H9 (cell line): ENCODE measurements around the gene NSF. TPM values are rescaled to one million over a fixed set of nuclear protein-coding genes. Genes with fewer than 3 reads are reported as not detected.

Experiments
- DNase-seq: peaks from one replicate; pipeline ENCODE4 v3.0.0-alpha.2; 2017
- H2AFZ ChIP-seq: one replicate; pipeline ENCODE4 v1.6.1; 2013; ENCODE audit warnings: mild to moderate bottlenecking, low read length, control low read depth, moderate library complexity
- H2AK5ac ChIP-seq: 2 replicates; pipeline ENCODE4 v1.6.1; 2013; ENCODE audit warnings: low read length, control low read depth, mixed read lengths; ENCODE audit not compliant: insufficient read length
- H2BK120ac ChIP-seq: one replicate; pipeline ENCODE4 v1.6.1; 2013; ENCODE audit warnings: low read depth, mild to moderate bottlenecking, low read length, control low read depth, inconsistent platforms; ENCODE audit not compliant: poor library complexity, severe bottlenecking
- H2BK12ac ChIP-seq: 2 replicates; pipeline ENCODE4 v1.6.1; 2013; ENCODE audit warnings: low read length, control low read depth, mixed read lengths, low read depth; ENCODE audit not compliant: insufficient read length
- H2BK15ac ChIP-seq: 2 replicates; pipeline ENCODE4 v1.6.1; 2013; ENCODE audit warnings: low read depth, low read length, control low read depth
- H2BK20ac ChIP-seq: one replicate; pipeline ENCODE4 v1.6.1; 2013; ENCODE audit warnings: low read depth, mild to moderate bottlenecking, low read length, control low read depth, inconsistent platforms; ENCODE audit not compliant: poor library complexity, severe bottlenecking
- H2BK5ac ChIP-seq: 2 replicates; pipeline ENCODE4 v1.6.1; 2013; ENCODE audit warnings: low read length, control low read depth, mixed read lengths; ENCODE audit not compliant: insufficient read length
- H3K14ac ChIP-seq: 2 replicates; pipeline ENCODE4 v1.6.1; 2013; ENCODE audit warnings: low read length, control low read depth; ENCODE audit not compliant: insufficient read depth
- H3K18ac ChIP-seq: 2 replicates; pipeline ENCODE4 v1.6.1; 2013; ENCODE audit warnings: low read depth, mild to moderate bottlenecking, mixed read lengths, low read length, control low read depth; ENCODE audit not compliant: insufficient read length
- H3K23ac ChIP-seq: 2 replicates; pipeline ENCODE4 v1.6.1; 2013; ENCODE audit warnings: low read length, control low read depth, mixed read lengths, low read depth; ENCODE audit not compliant: insufficient read length
- H3K23me2 ChIP-seq: 2 replicates; pipeline ENCODE4 v1.6.1; 2013; ENCODE audit warnings: low read depth, mild to moderate bottlenecking, mixed read lengths, low read length, control low read depth; ENCODE audit not compliant: insufficient read length, poor library complexity, severe bottlenecking
- H3K27ac ChIP-seq: 2 replicates; pipeline ENCODE4 v1.5.1; 2013; ENCODE audit warnings: low read length, control low read depth, mixed read lengths, low read depth; ENCODE audit not compliant: insufficient read length
- H3K27me3 ChIP-seq: 2 replicates; pipeline ENCODE4 v1.6.1; 2013; ENCODE audit warnings: low read length, control low read depth, inconsistent platforms; ENCODE audit not compliant: insufficient read depth
- H3K4ac ChIP-seq: 2 replicates; pipeline ENCODE4 v1.6.1; 2013; ENCODE audit warnings: low read depth, mild to moderate bottlenecking, control low read depth, inconsistent platforms, low read length, moderate library complexity
- H3K4me1 ChIP-seq: 2 replicates; pipeline ENCODE4 v1.6.1; 2013; ENCODE audit warnings: low read length, control low read depth, inconsistent platforms; ENCODE audit not compliant: insufficient read depth
- H3K4me2 ChIP-seq: 2 replicates; pipeline ENCODE4 v1.6.1; 2013; ENCODE audit warnings: low read length, control low read depth, mixed read lengths; ENCODE audit not compliant: insufficient read length, insufficient read depth
- H3K56ac ChIP-seq: 2 replicates; pipeline ENCODE4 v1.6.1; 2013; ENCODE audit warnings: low read depth, mild to moderate bottlenecking, mixed read lengths, low read length, control low read depth; ENCODE audit not compliant: insufficient read length
- H3K79me1 ChIP-seq: 2 replicates; pipeline ENCODE4 v1.6.1; 2013; ENCODE audit warnings: low read depth, mild to moderate bottlenecking, moderate library complexity, low read length, control low read depth, inconsistent platforms; ENCODE audit not compliant: insufficient read depth, poor library complexity, severe bottlenecking
- H3K79me2 ChIP-seq: 2 replicates; pipeline ENCODE4 v1.6.1; 2013; ENCODE audit warnings: low read length, control low read depth, inconsistent platforms; ENCODE audit not compliant: insufficient read depth
- H3K9ac ChIP-seq: 2 replicates; pipeline ENCODE4 v1.6.1; 2013; ENCODE audit warnings: low read length, control low read depth, mixed read lengths; ENCODE audit not compliant: insufficient read length; ENCODE audit errors: extremely low read depth
- H3K9me3 ChIP-seq: one replicate; pipeline ENCODE4 v1.6.1; 2013; ENCODE audit warnings: low read depth, low read length, inconsistent platforms; ENCODE audit not compliant: control insufficient read depth
- H3T11ph ChIP-seq: one replicate; pipeline ENCODE4 v1.6.1; 2013; ENCODE audit warnings: mild to moderate bottlenecking, low read length, control low read depth, inconsistent platforms
- H4K20me1 ChIP-seq: one replicate; pipeline ENCODE4 v1.6.1; 2013; ENCODE audit not compliant: control insufficient read depth, insufficient read length, insufficient read depth
- H4K5ac ChIP-seq: 2 replicates; pipeline ENCODE4 v1.6.1; 2013; ENCODE audit warnings: low read depth, mild to moderate bottlenecking, mixed read lengths, low read length, control low read depth; ENCODE audit not compliant: insufficient read length
- H4K8ac ChIP-seq: replicated peaks from 2 replicates; pipeline ENCODE4 v1.6.1; 2013; ENCODE audit warnings: low read length, control low read depth, mixed read lengths, low read depth; ENCODE audit not compliant: insufficient read length
- H4K91ac ChIP-seq: 2 replicates; pipeline ENCODE4 v1.6.1; 2013; ENCODE audit warnings: low read depth, mild to moderate bottlenecking, moderate library complexity, mixed read lengths, low read length, control low read depth; ENCODE audit not compliant: insufficient read length
- H3K27ac Mint-ChIP-seq, 3 experiments: 2 replicates in 2 of 3; 3 replicates in 1 of 3; pipeline ENCODE4 v1.8.0; 2020 to 2021; ENCODE audit warnings: mixed read lengths in 3 of 3, mild to moderate bottlenecking in 1 of 3, moderate library complexity in 1 of 3
- H3K27me3 Mint-ChIP-seq: 2 replicates; pipeline ENCODE4 v1.8.0; 2021; ENCODE audit warnings: low read depth, mild to moderate bottlenecking, moderate library complexity, mixed read lengths
- H3K36me3 Mint-ChIP-seq, 3 experiments: 2 replicates in 2 of 3; 3 replicates in 1 of 3; pipeline ENCODE4 v1.8.0; 2020 to 2021; ENCODE audit warnings: low read depth in 3 of 3, mixed read lengths in 3 of 3; ENCODE audit not compliant: insufficient read depth in 1 of 3
- H3K4me1 Mint-ChIP-seq, 2 experiments: 2 replicates each; pipeline ENCODE4 v1.8.0; 2020; ENCODE audit warnings: mixed read lengths in 2 of 2
- H3K4me3 Mint-ChIP-seq, 2 experiments: 2 replicates in 1 of 2; 3 replicates in 1 of 2; pipeline ENCODE4 v1.8.0; 2020 to 2021; ENCODE audit warnings: mild to moderate bottlenecking in 2 of 2, mixed read lengths in 2 of 2, moderate library complexity in 1 of 2
- H3K9me3 Mint-ChIP-seq, 2 experiments: 2 replicates in 1 of 2; 3 replicates in 1 of 2; pipeline ENCODE4 v1.8.0; 2020; ENCODE audit warnings: mild to moderate bottlenecking in 2 of 2, mixed read lengths in 2 of 2, moderate library complexity in 1 of 2
- CTCF ChIP-seq: fragments of 200-600 bp; sonication (generic); conservative IDR thresholded peaks from 3 replicates; pipeline ENCODE4 v1.8.0; 2021; ENCODE audit warnings: antibody characterized with exemption, mild to moderate bottlenecking
- WGBS: extraction: QIAGEN DNeasy Blood & Tissue Kit; methylation state at CpG from one replicate; pipeline ENCODE4 v1.1.7; 2013; ENCODE audit warnings: missing lambda C conversion rate, low lambda C conversion rate, mixed read lengths; ENCODE audit not compliant: insufficient read length; ENCODE audit errors: extremely low coverage; 5-methylcytosine and 5-hydroxymethylcytosine counted together
- total RNA-seq: library from RNA; stranded (reverse); gene quantifications from 2 replicates; pipeline ENCODE4 v1.2.1, GENCODE V29; 2021

NSF gene
- total RNA-seq, 1 experiment from 2014 or later: 36.4 TPM

- Histone ChIP-seq H3K9ac (no peak overlapping the region), H3K14ac (no peak overlapping the region), H3K9me3 (no peaks in the 10 kb centered on the region), H3K4ac (no peak overlapping the region), H3K27ac (no peak overlapping the region), H3K4me1 (no peaks in the 10 kb centered on the region; the same call in 1 of the 2 replicates), H4K8ac (no peak overlapping the region), H2BK15ac (no peak overlapping the region), H4K5ac (no peak overlapping the region), H4K20me1 (no peaks in the 10 kb centered on the region), H3K18ac (no peak overlapping the region), H2BK120ac (no peak overlapping the region), H3K27me3 (no peaks in the 10 kb centered on the region), H3K79me1 (no peaks in the 10 kb centered on the region), H3K79me2 (no peaks in the 10 kb centered on the region), H2BK12ac (no peak overlapping the region), H4K91ac (no peak overlapping the region), H2AFZ (no peak overlapping the region), H2AK5ac (no peak overlapping the region), H2BK20ac (no peak overlapping the region), H3K56ac (no peak overlapping the region), H3K23me2 (no peaks in the 10 kb centered on the region), H3K4me2 (no peak overlapping the region), H3T11ph (no peak overlapping the region), H2BK5ac (no peak overlapping the region), H3K23ac (no peak overlapping the region)
- Mint-ChIP-seq H3K9me3 (no peaks in the 10 kb centered on the region), H3K36me3 (no peaks in the 10 kb centered on the region), H3K4me3 (no peak overlapping the region), H3K27ac (no peak overlapping the region), H3K4me1 (peaks cover 35 to 39% of the 10 kb centered on the region in 2 experiments), H3K27me3 (no peaks in the 10 kb centered on the region; the same call in 1 of the 2 replicates)
- WGBS: no CpG with 5 or more reads among the region's 1 CpG
- no peak for TF ChIP-seq CTCF
- no peak for DNase-seq
Observed at GRCh38 chr17:46730679-46731078, 140.2 kb downstream of the NSF start.
